ENCODE measurements around the gene PIP5K1B.
"Not testable (repeated sequence)": the region's sequence is repeated elsewhere in the genome, so short reads cannot be mapped to it uniquely, and the experiment has no call there.

Gene PIP5K1B

GRCh38 chr9:69036799-69037198 lies 331.8 kb downstream of the PIP5K1B start:
- no peak for DNase-seq

- no peak for DNase-seq
Observed at GRCh38 chr9:69040646-69041045, 335.6 kb downstream of the PIP5K1B start.

GRCh38 chr9:69044240-69045219 lies 339.5 kb downstream of the PIP5K1B start:
- no peak for DNase-seq

- DNase-seq: no peak
Observed at GRCh38 chr9:69045821-69046220, 340.8 kb downstream of the PIP5K1B start.

- DNase-seq: no peak
Observed at GRCh38 chr9:69046723-69047122, 341.7 kb downstream of the PIP5K1B start.

GRCh38 chr9:69047371-69047770 lies 342.3 kb downstream of the PIP5K1B start:
- DNase-seq: no peak

GRCh38 chr9:69049094-69049493 lies 344.1 kb downstream of the PIP5K1B start:
- no peak for DNase-seq

- DNase-seq: not testable (repeated sequence)
Observed at GRCh38 chr9:69050936-69051335, 345.9 kb downstream of the PIP5K1B start.

- DNase-seq: no peak
Observed at GRCh38 chr9:69054989-69055388, 349.9 kb downstream of the PIP5K1B start.

GRCh38 chr9:69056191-69056815 lies 351.3 kb downstream of the PIP5K1B start:
- DNase-seq: no peak

GRCh38 chr9:69058101-69058500 lies 353.1 kb downstream of the PIP5K1B start:
- no peak for DNase-seq

Data from NCI-H748 treated with DMSO at 0.1 percent for 48 hours (cell line).